Esophagus muscularis mucosa (tissue), 3 donors: ENCODE results near the gene ZFAND5.

Experiments
- CTCF ChIP-seq, 3 experiments: fragments of 200-600 bp in 2 of 3; fragments of 450-650 bp in 1 of 3; sonication (generic) in 2 of 3; IDR thresholded peaks; one replicate each; pipeline ENCODE4 v1.5.1; 2017 to 2019; ENCODE audit warnings: antibody characterized with exemption in 3 of 3, mild to moderate bottlenecking in 2 of 3, moderate library complexity in 1 of 3
- POLR2A ChIP-seq: fragments of 450-650 bp; IDR thresholded peaks from one replicate; pipeline ENCODE4 v1.6.1; 2017; ENCODE audit warnings: antibody characterized with exemption, moderate library complexity, mild to moderate bottlenecking, low read depth
- POLR2AphosphoS5 ChIP-seq, 2 donors: sonication (generic); formaldehyde crosslinking; IDR thresholded peaks; one replicate each; pipeline ENCODE4 v1.6.1; 2017; ENCODE audit warnings: antibody characterized with exemption in 2 of 2

GRCh38 chr9:72304538-72304937, 60.5 kb downstream of the ZFAND5 start:
- TF ChIP-seq CTCF (IDR thresholded peaks at IDR 0.05) (no peak), POLR2A (no peak), POLR2AphosphoS5 (IDR thresholded peaks at IDR 0.05) (no peak)
